DLD1 (cell line): ENCODE results near the gene GLI1.

Experiments
- in situ Hi-C: cut with HindIII; loops from 2 replicates; pipeline ENCODE4 v1.10.0; 2017; ENCODE audit warnings: low sequenced_read_pairs

GLI1 gene

GRCh38 chr12:57460841-57461275, 1.3 kb downstream of the GLI1 start:
- in situ Hi-C loops: no loop called here

GRCh38 chr12:57461276-57461916, 1.8 kb downstream of the GLI1 start:
- in situ Hi-C loops: no loop called here

- in situ Hi-C loops: no loop called here
These were observed 2.3 kb downstream of the GLI1 start for GRCh38 chr12:57461917-57462250.

GRCh38 chr12:57462251-57462911, 2.8 kb downstream of the GLI1 start:
- in situ Hi-C loops: no loop called here

GRCh38 chr12:57462912-57463253, 3.3 kb downstream of the GLI1 start:
- in situ Hi-C loops: no loop called here

GRCh38 chr12:57464569-57464968, 5.0 kb downstream of the GLI1 start:
- in situ Hi-C loops: no loop called here

- in situ Hi-C loops: no loop called here
These were observed 5.6 kb downstream of the GLI1 start for GRCh38 chr12:57465030-57465746.

GRCh38 chr12:57465747-57466505, 6.3 kb downstream of the GLI1 start:
- in situ Hi-C loops: no loop called here

- in situ Hi-C loops: no loop called here
These were observed 7.8 kb downstream of the GLI1 start for GRCh38 chr12:57467212-57467874.

- in situ Hi-C loops: no loop called here
These were observed 8.3 kb downstream of the GLI1 start for GRCh38 chr12:57467915-57468314.

- in situ Hi-C loops: no loop called here
These were observed 9.9 kb downstream of the GLI1 start for GRCh38 chr12:57469296-57470164.

GRCh38 chr12:57470286-57470969, 10.8 kb downstream of the GLI1 start:
- in situ Hi-C loops: no loop called here

GRCh38 chr12:57470970-57471656, 11.5 kb downstream of the GLI1 start:
- in situ Hi-C loops: no loop called here

GRCh38 chr12:57471661-57472060, 12.1 kb downstream of the GLI1 start:
- in situ Hi-C loops: no loop called here

GRCh38 chr12:57472391-57472790, 12.8 kb downstream of the GLI1 start:
- in situ Hi-C loops: no loop called here

GRCh38 chr12:57473392-57473791, 13.8 kb downstream of the GLI1 start:
- in situ Hi-C loops: no loop called here

- in situ Hi-C loops: no loop called here
These were observed 14.3 kb downstream of the GLI1 start for GRCh38 chr12:57473886-57474285.

GRCh38 chr12:57474430-57474829, 14.8 kb downstream of the GLI1 start:
- in situ Hi-C loops: no loop called here

- in situ Hi-C loops: no loop called here
These were observed 15.3 kb downstream of the GLI1 start for GRCh38 chr12:57474862-57475261.
